Activated T-cell treated with anti-CD3 and anti-CD28 coated beads, Interleukin-2, amount 50 U/mL, for 48 hours (primary cell): ENCODE measurements around the gene PIP5K1A.
"Not testable (repeated sequence)": the region's sequence is repeated elsewhere in the genome, so short reads cannot be mapped to it uniquely, and the experiment has no call there.

Experiments used
- DNase-seq, 2 experiments: peaks; one replicate each; pipeline ENCODE4 v3.0.0-alpha.2; 2020

Gene PIP5K1A

GRCh38 chr1:151254217-151255213 is 56.2 kb downstream of the PIP5K1A start, which contains the start of gene PSMD4:
TSS of gene PSMD4 (plus strand) at chr1:151254734. CDS start at chr1:151254783, 49 bp downstream.
- DNase-seq, result peak; percentile 92 to 95

DNA sequence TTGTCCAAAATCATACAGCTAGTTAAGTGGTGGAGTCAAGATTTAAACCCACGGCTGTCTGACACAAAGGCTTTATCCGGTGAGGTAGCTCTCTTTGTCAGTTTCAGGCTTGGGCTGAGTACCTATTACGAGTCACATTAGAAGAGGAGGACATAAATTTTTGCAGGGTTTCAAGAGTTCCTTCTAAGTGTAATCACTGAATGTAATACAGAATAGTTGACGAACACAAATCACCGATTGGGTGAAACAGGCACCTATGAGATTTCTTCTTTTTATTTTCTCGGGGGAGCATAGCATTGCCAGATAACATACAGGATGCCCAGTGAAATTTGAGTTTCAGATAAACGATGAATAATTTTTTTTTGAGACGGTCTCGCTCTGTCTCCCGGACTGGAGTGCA is 57.0 kb downstream of the PIP5K1A start:
- no peak for DNase-seq

- DNase-seq, result no peak
These were observed 61.0 kb downstream of the PIP5K1A start for GRCh38 chr1:151259351-151259750.

GRCh38 chr1:151265446-151266236 is 67.3 kb downstream of the PIP5K1A start:
- DNase-seq, result no peak

- DNase-seq, result no peak
These were observed 68.0 kb downstream of the PIP5K1A start for GRCh38 chr1:151266315-151266714.

- no peak for DNase-seq
These were observed 68.5 kb downstream of the PIP5K1A start for GRCh38 chr1:151266821-151267220.

GRCh38 chr1:151267760-151268159 is 69.4 kb downstream of the PIP5K1A start:
- DNase-seq, result no peak

DNA sequence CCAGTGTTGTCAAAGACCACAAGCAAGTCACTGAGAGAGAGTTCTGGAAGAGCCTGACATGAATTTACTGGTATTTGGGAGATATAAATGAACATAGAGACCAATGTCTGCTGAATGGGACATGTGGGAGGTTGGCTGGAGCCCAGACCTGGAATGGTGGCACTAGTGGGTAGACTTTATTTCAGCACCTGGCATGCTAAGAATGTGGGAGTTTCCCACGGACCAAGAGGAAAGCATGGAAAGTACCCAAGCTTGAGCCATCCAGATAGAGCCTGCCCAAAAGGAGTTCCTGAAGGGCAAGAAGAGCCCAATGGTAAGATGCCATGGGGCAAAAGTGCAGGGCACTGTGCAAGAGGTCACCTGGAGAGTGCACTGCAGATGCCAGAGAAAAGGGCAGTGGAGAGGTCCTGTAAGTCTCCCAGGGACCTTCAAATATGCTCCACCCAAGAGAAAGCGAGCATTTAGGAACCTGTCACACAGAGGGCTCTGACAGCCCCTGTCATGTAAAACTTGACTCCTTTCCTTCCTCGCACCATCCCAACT is 75.6 kb downstream of the PIP5K1A start:
- no peak for DNase-seq

GRCh38 chr1:151275341-151275740 is 77.0 kb downstream of the PIP5K1A start:
- not testable (repeated sequence) for DNase-seq

DNA sequence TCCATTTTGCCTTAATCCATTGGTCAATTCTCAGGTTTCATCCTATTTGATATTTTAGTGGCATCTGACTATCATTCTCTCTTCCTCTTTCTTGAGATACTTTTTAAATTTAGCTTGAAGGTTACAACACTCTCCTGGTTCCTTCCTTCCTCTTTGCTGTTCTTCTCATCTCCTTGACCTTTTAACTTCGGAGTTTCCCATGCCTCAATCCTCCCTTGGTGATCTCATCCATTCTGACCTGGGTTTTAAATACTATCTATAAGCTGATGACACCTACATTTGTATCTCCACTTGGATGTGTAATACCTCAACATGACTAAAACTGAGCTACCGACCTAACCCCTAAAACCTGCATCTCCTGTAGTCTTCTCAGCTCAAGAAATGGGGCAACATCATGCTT is 78.9 kb downstream of the PIP5K1A start:
- no peak for DNase-seq

DNA sequence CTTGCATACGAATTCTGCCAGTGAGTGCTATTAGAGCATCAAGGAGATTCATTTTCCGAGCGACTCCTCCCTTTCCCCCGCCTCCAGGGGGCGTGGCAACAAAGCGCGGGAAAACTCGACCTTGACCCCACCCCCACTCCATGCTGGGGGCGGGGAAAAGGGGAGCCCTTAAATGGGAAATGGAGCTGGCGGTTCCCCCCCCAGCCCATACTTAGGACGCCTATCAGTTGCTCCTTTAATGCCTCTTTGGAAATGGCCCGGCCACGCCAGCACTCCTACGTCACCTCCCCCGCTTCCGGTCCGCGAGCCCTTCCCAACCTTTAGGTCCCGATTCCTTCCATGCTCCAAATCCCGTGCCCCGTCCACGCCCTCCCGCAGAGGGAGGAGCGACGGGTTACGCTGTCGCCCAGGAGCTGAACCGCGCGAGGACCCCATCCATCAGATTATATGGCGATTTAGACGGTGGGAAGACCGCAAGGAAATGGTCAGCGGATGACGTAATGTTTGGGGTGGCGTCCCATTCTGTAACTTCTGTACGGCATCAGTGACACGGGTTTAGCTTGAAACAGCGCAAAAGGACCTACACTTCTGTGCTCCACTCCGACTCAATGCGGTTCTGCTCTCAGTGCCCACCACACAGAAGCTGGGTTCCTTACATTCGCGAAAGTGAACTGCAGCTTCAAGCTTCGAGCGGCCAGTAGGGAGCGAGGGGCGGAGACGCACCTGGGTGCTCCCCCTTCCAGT is 83.0 kb downstream of the PIP5K1A start:
- peak; percentile 99 to 100 for DNase-seq

DNA sequence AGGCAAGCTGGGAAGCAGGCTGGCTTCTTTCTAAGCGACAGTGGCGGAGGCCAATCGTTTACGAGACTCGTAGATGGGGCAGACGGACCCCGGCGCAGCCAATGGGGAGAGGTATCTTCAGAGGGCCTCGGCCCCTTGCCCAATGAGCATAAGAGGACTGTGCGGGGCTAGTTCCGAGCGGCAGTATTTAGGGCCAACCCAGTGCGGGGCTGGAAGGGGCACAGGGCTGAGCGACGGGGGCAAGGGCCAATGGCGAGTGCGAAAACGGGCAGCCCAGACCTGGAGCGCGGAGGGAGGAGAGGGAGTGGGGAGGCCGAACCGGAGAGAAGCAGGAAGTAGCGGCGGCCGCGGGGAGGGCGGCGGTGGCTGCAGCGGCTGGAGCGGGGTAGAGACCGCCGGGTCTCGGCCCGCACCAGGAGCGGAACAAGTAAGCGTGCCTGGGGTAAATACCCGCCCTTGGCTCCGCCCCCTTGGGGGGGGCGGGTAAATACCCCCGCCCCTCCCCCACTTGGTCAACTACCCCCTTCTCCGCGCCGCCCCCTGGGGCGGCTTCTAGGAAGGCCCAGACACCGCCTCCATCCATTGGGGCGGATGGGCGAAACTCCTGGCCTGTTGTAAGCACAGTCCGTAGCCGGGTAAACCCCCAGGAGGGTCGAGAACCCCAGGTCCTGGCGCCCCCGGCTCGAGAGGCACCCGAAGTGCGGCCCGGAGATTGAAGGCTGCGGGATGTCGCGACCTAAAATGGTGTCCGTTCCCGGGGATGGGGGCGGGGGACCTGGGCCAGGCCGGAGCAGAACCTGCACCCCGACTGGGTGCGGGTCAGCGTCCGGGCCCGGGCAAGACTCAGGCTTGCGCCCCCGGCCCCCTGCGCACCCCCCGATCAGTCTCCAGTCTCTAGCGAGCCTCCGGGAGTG is 83.9 kb downstream of the PIP5K1A start, which contains the start of gene ZNF687:
TSS of gene ZNF687 (plus strand) at position 331 of the 914 bp plus-strand sequence. CDS start 3,993 bp downstream, outside the sequence.
- DNase-seq, result peak; percentile 99

DNA sequence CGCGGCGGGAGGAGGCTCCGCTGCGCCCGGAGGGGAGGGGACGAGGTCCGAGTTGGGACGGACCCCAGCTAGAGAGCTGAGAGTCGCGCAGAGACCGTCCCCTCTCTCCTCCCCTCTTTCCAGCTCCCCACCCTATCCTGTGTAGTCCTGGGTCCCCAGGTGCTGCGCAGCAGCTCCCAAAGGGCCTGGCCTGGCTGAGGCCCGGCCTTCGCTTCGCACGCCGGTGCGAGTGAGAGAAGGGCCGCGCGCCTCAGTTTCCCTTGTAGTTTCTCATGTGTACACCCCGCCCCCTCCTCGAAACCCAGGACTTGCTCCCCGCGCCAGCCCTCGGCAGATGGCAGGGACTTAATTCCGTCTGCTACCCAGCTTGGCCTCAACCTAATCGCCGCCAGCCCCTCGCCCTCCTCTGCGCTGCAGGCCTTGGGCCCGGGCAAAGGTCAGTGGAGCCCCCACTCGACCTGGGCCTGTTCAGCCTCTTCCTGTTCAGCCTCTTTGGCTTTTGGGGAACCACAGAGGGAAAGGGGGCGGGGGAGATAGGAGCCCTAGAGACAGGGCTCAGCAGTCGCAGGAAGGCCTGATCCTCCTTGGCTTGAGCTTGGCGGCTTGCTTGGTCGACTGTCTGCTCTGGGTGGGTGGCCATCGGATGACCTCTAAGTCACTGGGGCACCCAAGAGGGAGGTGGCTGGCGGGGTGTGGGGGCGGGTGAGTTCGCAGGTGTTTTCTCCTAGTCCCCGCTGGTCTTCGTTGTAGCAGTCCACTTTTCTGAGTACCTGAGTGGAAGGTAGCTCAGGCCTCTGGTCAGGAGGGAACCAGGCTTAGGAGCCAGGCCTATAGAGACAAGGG is 84.8 kb downstream of the PIP5K1A start:
- peak in 1 of 2 experiments; percentile 52 for DNase-seq

- DNase-seq, result no peak
These were observed 85.7 kb downstream of the PIP5K1A start for GRCh38 chr1:151284013-151284577.

GRCh38 chr1:151286619-151287340 is 88.4 kb downstream of the PIP5K1A start:
- no peak for DNase-seq

DNA sequence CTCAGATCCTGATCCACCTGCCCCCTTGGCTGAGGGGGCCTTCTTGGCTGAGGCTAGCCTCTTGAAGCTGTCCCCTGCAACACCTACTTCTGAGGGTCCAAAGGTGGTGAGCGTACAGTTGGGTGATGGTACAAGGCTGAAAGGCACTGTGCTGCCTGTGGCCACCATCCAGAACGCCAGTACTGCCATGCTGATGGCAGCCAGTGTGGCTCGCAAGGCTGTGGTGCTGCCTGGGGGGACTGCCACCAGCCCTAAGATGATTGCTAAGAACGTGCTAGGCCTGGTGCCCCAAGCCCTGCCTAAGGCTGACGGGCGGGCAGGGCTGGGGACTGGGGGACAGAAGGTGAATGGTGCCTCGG is 89.0 kb downstream of the PIP5K1A start:
- DNase-seq, result no peak

DNA sequence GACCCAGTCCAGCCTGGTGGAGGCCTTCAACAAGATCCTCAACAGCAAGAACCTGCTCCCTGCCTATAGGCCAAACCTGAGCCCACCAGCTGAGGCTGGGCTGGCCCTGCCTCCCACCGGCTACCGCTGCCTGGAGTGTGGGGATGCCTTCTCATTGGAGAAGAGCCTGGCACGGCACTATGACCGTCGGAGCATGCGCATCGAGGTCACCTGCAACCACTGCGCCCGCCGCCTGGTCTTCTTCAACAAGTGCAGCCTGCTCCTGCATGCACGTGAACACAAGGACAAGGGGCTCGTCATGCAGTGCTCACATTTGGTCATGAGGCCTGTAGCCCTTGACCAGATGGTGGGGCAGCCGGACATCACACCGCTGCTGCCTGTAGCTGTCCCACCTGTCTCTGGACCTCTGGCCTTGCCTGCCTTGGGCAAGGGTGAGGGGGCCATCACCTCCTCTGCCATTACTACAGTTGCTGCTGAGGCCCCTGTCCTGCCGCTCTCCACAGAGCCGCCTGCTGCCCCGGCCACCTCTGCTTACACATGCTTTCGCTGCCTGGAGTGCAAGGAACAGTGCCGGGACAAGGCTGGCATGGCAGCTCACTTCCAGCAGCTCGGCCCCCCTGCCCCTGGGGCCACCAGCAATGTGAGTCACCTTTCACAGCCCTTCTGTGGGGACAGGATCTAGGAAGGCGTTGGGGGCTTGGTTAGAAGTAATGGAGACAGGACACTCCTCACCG is 89.6 kb downstream of the PIP5K1A start:
- no peak for DNase-seq

- no peak for DNase-seq
These were observed 90.2 kb downstream of the PIP5K1A start for GRCh38 chr1:151288502-151288901.
